Measurements from ENCODE around the gene IFNG-AS1.

Gene IFNG-AS1

DNA sequence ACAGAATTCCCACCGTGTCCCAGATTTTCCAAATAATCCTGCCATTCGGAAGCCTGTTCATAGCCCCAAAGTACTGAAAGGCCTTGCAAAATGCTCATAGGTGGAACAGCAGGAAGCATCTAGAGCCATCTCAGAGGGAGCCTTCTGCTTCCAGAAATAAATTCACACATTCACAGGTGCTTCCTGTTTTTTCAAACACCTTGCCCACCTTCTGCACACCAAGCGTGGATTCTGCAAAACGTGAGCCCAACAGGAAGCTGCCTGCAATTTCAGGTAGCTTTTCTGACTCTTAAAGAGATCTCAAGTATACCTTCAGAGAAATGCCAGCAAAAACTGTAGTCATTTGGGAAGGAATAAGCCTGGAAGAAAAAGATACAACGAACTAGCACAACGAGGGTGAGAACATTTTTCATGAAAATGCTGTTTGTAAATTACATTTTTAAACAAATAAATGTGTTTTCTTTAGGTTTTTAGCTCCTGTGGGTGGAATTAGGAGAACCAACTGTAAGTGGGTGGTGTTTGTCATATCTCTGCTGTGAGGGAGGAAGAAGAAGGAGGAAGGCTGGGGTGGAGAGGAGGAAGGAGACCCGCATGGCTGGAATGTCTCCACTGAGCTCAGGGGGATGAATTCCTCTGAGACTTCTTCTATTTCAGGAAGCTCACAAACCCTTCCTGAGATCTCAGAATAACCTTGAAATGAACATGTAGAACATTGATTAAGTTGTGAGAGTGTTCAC is at the start of gene IFNG-AS1:
Gene IFNG-AS1, plus strand, starts transcription at position 264 of the 737 bp plus-strand sequence.
- no peak for DNase-seq

DNA sequence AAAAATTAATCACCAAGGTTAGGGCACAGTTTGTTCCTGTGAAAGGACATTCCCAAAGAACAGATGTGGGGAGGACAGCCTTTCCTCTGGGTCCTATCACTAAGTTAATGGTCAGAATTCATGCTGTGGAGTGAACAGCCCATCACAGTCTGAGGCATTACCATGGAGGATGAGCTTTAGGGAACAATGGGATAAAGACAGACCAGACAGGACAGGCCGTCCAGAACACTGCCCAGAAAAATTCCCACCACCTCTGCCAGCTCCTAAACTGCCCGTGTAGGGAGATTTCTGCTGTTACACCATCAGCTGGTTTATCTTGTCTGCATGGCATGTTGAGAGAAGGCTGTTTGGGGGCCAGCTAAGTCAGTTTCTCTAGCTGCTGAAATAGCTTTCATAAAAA is 49.6 kb upstream of the IFNG-AS1 start:
- no peak for DNase-seq

DNA sequence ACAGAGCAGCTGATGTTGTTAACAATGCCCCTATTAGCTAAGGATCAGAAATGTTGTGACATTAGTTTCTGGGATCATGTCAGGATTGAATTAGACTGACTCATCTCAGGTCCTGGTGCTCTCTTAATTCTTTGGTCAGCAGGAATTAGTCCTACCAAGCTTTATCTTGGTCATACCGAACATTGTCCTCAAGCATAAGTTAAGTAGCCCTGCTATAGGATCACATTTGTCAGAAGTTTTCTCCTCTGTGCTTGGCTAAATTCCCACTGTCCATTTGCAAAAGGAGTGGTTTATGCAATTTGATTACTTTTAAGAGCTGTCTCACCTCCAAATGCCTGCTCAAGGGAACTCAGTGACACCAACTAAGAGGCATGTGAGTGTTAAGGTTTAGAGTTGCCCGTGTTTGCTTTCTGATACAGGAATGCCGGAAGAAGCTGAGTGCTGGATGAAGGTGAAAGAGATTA is 48.4 kb upstream of the IFNG-AS1 start:
- no peak for DNase-seq

DNA sequence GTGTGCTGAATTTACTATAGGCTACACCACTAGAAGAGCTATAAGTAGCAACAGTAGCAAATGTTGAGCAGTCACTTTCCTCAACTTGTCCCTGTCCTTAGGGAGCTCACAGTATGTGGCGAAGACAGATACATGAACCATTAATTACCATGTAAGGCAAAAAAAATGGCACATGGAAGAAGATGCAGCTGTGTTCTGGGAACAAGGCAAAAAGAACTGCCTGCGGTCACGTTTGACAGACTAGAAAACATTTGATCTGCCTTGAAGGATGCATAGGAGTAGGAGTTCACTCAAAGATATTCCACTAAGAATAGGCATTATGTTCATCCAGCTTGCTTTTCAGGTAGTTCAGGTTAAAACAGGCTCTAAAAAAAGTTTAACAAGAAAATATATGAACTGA is 46.5 kb upstream of the IFNG-AS1 start:
- no peak for DNase-seq

DNA sequence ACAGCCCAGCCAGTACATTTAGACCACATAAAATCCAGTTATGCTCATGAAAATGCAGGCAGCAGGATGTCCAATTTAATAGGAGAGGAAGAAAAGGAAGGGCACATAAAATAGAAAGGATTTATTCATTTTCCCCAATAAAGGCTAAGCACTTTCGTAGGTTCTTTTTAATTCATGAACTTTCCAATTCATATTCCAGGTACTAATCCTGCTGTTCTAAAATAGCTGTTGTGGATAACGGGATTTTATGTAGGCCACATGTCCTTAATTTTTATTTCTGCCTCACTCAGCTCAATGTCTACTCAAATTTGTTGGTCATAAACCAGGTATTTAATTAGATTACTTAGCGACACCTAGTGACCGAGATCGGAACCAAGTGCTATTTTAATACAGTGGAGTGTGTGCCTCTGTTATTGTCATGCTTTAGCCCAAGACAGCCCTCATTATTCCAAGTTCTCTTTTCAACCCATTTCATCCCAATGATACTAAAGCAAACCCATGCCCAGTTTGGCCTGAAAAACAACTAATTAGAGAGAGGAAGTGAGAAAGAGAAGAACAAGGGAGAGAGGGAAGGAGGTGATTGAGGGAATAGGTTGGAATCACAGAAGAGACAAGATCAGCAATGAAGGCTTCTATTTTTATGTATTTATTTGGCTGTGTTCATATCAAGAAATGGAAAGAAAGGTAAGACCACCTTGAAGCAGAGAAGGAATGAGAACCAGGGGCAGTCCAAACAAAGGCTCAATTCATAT is 45.9 kb upstream of the IFNG-AS1 start:
- DNase-seq = peak; percentile 58 to 78

DNA sequence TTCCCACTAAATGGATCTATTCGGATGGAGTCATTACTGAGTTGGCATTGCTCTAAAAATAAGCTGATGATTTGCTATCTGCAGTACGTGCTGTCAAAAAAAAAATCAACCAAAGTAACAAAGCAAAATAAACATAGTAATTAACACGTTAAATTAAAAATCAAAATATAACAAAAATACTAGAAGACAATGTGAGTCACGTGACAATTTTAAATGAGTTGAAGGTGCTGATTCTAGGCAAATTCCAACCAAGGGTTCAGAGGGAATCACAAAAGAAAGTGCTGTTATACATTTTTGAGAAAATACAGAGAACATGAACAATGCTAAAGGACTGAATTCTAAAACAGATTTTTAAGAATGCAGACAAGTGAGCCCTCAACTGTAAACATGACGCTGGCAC is 45.2 kb upstream of the IFNG-AS1 start:
- no peak for DNase-seq

DNA sequence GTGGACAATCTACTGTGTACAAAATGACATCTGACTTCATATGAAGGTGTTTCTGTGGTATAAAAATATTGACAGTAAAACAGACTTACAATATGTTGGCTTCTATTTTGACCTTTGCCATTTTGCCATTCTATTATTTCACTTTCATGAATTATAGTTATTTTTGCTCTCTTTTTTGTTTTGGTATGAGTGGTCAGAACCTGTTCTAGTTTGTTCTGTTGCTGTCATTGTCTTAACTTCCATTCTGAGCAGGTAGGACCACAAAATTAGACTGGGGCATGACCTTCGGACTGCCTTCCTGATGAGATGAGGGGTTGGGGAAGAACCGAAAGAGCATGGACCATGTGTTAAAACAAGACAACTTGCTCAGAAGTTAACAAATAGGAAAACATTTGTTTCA is 36.5 kb upstream of the IFNG-AS1 start:
- no peak for DNase-seq

DNA sequence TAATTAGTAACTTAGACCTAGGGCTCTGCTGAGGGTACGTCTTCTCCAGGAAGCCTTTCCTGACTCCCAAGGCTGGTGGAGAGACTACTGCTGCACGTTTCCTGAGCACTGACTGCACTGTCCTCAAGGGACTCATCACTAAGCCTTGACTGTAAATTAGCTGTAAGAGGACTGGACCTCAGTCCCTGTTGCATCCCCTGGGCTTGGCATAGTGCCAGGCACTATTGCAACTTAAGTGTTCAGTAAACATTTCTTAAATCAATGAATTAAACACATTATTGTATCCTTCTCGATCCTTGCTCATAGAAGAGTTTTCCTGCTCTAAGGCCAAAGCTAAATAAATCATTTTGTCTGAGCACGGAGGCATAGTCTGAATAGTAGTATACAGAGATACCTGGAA is 31.9 kb upstream of the IFNG-AS1 start:
- DNase-seq = no peak

DNA sequence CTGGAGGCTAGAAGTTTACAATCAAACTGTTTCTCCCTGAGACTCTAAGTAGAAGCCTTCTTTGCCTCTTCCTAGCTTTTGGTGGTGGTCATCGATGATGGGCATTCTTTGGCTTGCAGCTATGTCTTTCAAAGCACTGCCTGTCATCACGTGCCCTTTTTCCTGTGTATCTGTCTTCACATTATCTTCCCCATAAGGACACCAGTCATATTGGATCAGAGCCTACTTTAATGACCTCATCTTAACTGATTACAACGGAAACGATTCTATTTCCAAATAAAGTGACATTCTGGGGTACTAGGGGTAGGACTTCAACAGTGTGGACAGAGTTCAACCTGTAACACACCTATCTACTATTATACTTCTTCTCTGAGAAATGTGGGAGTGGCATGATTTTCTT is 31.1 kb upstream of the IFNG-AS1 start:
- no peak for DNase-seq

DNA sequence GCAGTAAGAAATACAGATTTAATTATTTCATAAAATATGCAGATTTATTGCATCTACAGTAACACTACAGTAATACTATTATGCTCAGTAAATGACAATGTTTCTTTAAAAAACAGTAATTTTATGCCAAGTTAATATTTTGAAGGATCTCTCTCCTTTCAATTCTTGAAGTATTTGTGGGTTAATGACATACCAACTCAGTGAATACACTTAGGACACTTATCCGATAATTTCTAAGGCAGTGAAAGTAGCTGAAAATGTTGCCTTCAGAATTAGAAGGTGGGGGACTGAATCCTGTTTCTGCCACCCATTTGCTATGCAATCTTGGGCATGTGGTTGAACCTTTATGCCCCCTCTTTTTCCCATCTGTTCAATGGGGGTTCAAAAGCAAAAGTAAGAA is 24.8 kb upstream of the IFNG-AS1 start:
- DNase-seq = no peak

DNA sequence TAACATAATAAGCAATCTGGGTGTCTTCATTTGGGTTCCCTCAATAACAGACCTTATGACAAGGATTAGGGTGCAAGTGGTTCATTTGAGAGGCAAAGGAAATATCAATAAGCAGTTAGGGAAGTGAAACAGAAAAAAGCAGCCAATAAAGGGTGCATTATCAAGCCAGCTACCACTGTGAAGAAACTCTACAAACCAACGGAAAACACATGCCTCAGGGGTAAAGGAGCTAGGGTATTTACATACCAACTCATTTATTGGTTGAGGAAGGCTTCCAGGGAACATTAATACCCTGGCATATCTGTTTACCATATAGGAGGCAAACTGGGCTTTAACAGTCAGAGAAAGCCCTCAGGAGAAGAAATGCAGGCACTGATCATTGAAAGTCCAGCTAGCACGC is 22.7 kb upstream of the IFNG-AS1 start:
- DNase-seq = no peak

DNA sequence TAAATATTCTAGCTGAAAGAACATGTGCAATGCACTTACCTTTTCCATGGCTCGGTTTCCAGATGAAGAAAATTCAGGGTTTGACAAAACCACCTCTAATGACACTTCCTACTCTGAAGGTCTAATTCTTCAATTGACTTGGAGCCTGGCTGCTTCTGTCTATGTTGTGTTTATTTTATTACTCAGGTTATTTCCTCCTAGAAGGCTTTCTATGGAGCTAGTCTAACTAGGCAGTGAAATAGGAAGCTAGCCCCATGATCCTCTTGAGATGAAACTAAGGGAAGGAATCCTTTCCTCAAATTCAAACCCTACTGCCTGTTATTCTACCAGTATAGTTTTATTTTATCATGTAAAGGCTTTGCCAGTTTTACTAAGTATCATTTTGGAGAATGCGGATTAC is 20.9 kb upstream of the IFNG-AS1 start:
- no peak for DNase-seq

DNA sequence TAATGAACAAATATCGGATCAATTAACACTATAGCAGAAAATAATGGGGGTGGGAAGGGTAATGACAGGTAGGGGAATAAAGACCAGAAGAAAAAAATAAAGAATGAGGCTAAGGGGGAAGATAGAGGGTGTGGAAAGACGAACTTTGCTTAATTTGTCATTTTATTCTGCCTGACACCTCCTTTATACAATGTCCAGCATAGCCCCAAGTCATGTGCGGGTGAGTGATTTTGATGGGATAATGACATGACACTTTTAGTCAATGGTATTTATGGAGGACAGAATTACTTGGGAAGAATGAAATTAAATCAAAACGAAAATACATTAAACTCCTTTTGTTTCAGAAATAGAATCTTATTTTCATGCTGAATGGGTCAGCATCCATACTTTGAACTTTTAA is 20.5 kb upstream of the IFNG-AS1 start:
- DNase-seq = no peak

DNA sequence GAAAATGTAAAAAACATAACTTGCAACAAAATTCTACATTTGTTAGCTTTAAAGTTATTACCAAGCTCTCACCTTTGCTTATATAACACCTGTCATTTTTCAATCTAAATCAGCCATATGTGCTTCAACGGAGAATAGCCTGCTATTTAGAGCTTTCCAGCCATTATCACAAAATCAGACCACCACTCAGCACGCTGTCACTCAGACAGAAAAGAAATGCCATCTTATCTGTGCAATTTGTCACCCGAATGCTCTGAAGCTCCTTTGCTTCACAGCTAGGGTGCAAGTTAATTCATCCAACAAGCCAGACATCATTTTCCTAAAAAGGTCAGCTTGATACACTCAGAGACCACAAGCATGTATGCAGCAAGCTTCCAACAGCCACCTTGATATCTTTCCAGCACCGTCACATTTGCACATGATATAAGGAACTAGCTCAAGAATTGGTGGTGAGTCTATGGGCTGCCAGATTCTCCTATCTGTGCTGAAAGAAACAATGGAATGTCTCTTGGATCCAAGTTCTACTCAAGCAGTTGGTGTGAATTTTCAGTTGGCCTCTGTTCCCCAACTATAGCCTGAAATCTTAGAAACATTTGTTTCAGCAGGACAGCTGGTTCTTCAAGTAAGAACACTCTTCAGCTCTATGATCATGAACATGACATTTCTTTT is 20.0 kb upstream of the IFNG-AS1 start:
- DNase-seq = no peak

DNA sequence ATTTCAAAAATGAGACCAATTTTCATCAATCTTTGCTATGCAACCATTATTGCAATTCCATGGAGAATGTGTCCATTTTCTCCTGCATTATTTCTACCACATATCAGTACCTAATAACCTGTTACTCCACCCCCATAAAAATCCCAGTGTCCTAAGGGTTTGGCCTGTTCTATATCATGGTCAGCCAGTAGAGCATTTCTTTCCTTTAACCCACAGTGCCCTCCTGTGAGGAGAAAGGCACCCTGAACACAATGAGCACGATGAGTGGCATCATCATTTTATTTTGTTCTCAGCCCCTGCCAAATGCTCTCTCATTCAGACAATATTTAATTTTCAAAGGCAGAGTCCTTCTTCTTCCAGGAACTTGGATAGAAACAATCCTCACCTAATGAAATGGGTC is 11.6 kb upstream of the IFNG-AS1 start:
- DNase-seq = no peak

DNA sequence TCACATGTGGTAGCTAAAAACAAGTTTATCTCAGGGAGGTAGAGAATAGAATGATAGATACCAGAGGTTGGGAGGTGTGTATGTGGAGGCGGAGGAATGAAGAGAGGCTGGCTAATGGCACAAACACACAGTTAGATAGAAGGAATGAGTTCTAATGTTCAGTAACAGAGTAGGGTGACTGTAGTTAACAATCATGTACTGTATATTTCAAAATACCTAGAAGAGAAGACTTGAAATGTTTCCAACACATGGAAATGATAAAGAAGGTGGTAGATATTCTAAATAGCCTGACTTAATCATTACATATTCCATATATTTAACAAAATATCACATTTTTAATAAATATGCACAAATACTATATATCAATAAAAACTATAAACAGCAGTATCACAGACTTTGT is 8.9 kb upstream of the IFNG-AS1 start:
- DNase-seq = no peak

DNA sequence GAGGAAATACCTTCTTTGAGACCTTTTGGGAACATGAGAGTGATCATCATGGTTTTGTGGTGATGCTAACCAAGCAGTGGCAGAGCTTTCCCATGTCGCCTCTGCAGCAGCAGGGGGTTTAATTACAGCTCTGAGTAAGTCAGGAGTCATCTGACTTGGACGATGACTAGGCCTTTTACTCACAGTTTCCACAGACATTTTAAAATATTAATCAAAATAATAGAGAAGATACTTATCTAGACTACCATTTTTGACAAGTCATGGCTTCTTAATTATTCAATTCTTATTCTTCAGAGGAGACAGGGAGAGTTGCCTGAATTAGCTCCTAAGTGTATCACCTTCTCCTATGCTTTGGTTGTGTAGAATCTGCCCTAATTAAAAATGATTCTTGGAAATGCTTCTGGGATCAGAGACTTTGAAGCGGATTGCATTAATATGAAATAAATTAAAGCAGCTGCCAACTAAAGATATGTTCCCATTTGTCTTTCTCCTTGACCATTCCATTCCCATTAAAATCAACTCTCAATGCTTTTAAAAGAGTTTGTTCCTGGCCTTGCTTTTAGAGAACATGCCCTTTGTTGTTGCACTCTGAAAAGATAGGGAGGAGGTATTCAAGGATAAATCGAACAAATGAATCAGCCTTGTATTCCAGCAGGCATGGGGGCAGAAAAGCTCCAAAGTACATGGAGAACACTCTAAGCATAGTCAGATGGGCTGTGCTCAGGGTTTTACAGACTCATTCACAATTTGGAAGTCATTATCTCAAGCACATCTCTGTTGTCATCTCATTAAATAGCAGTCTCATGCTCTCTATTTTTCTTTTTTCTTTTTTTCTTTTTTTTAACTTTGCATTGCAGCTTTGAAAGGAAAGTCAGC is 7.7 kb upstream of the IFNG-AS1 start:
- no peak for DNase-seq

DNA sequence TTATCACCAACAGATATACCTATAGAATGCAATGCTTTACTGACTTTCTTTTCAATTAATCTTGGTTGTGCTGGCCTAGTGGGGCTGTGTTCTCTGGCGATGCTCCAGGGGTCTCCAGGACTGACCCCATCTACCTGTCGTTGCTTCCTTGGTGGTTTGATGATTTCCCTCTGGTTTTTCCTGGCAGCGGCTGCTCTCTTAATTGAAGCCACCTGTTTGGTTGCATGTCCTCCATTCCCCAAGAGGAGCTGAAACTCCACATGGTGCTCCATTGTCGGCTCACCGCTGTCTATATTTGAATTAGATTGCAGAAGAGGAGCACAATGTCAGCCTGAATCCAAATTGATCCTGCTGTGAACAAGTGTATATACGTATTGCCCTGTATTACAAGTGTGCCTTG is 7.1 kb upstream of the IFNG-AS1 start:
- no peak for DNase-seq

DNA sequence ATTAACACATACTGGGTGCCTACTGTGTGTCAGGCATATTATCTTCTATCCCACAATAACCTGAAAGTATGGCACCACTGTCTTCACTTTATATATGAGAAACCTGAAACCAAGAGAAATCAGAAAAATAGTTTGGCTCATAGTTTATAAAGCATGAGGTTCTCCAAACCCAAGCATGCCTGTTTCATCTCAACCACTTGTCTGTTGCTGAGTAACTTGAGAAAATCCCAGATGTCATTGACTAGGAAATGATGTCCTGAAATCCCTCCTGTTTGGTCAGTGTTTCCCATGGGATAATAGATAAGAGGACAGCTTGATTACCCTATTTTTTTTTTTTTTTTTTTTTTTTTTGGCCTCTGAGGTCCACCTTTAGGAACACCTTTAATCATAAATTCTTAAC is 2.6 kb upstream of the IFNG-AS1 start:
- no peak for DNase-seq

DNA sequence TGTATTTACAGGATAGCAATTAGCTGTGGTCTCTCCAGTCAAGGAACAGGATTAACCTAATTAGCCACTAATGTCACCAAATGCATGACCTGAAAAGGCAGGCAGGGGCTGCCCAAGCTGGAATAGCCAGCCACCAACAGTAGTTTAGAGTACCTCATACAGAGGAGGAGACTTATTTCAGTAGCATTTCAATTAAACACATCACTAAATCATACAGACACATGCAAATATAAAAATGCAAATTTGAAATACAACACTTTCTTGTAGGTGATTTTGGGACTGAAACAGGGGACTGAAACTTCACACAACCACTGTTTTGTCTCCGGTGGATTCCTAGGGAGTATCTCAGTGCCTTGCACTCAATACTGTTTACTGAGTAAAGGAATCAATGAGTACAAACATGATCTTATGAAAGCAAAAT is 636 bp upstream of the IFNG-AS1 start:
- no peak for DNase-seq

DNA sequence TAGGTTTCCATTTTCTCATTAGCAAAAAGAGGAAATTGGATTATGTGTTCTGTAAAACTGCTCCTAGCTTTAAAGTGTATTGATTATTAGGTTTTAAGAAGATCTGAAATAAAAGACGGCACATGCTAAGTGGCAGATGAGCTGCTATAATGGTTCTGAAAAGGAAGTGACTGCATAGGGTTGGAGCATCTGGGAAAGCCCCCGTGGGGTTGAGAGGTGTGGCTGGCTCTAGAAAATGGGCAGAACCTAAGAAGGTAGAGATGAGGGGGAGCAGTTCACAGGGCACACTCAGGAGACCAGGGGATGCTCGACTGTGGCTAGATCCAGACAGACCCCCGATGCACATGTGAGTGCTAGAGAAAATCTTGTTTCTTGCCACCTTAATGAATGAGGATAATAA is 1.9 kb downstream of the IFNG-AS1 start:
- DNase-seq = peak; percentile 25 to 38

DNA sequence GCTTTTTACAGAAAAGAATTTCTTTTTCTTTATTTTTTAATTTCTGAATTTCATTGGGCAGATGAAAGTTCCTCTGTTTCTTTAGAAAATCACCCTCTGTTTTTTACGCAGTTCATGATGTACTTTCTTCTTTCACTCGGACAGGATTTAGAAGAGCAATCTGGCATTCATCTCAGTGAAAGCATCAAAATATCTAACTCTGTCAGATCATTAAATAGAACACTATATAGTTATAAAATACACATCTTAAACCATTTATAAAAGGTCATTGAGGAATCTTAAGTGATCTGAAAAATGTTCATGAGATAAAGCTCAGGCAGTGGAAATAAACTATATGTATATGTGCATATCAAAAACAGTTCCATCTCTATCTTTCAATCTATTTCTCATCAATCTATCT is 3.9 kb downstream of the IFNG-AS1 start:
- no peak for DNase-seq

DNA sequence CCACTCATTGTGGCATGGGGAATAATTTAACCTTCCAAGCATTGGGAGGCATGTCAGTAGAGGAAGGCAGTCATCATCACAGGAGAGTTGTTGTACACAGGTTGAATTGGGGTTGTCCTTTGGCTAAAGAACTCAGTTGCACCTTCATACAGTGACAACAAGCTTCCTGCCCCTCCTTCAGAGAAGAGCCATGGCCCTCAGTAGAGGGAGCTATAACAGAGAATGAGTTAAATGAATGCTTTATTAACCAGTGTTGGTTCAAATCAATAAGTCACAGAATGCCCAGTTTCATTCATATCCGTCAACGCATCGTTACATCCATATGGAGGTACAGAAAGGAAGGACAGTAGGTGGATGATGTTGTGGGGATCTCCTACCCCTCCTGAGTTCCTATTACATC is 4.8 kb downstream of the IFNG-AS1 start:
- DNase-seq = no peak

All from stimulated activated CD4-positive, alpha-beta T cell treated with anti-CD3 and anti-CD28 coated beads, Interleukin-2, amount 100 ng/mL, for 24 hours (primary cell).